ENCODE results near the gene NDUFB4. TPM values are rescaled to one million over a fixed set of nuclear protein-coding genes. Genes with fewer than 3 reads are reported as not detected.
A peak's percentile ranks its signal among the peaks of the same experiment; 100 is the strongest.

The NDUFB4 gene
- polyA plus RNA-seq, 1 donor (not counting 4 experiments of a cell fraction or from before 2014, with no cell fraction given) = 143 TPM

DNA sequence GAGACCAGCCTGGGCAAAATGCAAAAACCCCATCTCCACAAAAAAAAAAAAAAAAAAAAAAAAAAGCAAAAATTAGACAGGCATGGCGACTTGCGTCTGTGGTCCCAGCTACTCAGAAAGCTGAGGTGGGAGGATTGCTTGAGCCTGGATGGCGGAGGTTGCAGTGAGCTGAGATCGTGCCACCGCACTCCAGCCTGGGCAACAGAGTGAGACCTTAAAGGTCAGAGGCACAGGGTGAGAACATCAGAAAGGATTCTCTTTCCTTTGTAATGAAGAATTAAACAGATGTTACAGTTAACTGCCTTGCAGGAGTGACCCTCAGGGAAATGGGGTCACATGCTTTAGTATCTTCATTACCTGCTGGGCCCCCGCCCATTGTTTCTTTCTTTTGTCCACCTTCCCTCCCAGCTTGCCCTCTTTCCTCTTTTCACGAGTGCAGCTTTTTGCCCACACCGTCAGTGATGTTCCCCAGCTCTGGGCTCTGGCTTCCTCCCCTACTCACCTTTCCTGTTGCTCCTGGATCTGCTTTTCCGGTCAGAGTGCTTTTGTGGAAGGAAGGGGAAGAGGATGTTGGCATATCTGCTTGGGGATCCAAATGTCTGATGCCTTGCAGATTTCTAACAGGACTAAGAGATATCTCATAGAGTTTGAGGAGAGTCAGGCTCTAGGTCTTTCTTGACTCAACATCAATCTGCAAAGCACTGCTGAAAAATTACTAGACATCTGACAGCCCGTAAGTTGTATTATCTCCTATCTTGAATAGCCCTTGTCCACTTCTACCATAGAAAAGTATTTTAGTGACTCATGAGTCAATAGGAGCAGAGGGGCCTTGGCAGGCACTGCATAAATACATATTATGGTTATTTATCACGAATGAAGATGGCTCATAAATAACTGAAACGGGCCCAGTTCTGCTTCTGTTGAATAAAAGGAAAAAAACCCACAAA lies 35.6 kb upstream of the NDUFB4 start:
- Histone ChIP-seq H3K4me1 (ENCODE audit: control insufficient read depth, extremely low read depth, insufficient read depth, low read length) (peaks cover 12% of the 10 kb centered on the region), H2AFZ (ENCODE audit: control insufficient read depth, low read length) (no peak overlapping the region), H3K9me1 (ENCODE audit: control insufficient read depth, extremely low read depth, insufficient read depth, low read length) (no peaks in the 10 kb centered on the region), H3K36me3 (ENCODE audit: control insufficient read depth in 2 of 2, extremely low read depth in 1 of 2, insufficient read depth in 2 of 2, low read length in 2 of 2) (no peaks in the 10 kb centered on the region), H3K4me3 (ENCODE audit: control insufficient read depth in 2 of 3, extremely low read depth in 1 of 3, insufficient read depth in 2 of 3, low read depth in 1 of 3, low read length in 3 of 3) (no peak overlapping the region), H3K79me2 (ENCODE audit: control insufficient read depth, insufficient read depth, low read length) (no peaks in the 10 kb centered on the region), H4K20me1 (ENCODE audit: control insufficient read depth, extremely low read depth, insufficient read depth, low read length) (no peaks in the 10 kb centered on the region), H3K27me3 (ENCODE audit: control insufficient read depth, extremely low read depth, insufficient read depth, low read length) (no peaks in the 10 kb centered on the region), H3K9me3 (ENCODE audit: control insufficient read depth, low read depth, low read length) (no peaks in the 10 kb centered on the region), H3K4me2 (ENCODE audit: control insufficient read depth, extremely low read depth, insufficient read depth, low read depth, low read length) (no peak overlapping the region), H3K9ac (ENCODE audit: control insufficient read depth, extremely low read depth, insufficient read depth, low read length) (no peak overlapping the region), H3K27ac (ENCODE audit: control insufficient read depth, insufficient read depth, low read length) (no peak overlapping the region)
- TF ChIP-seq CTCF (optimal IDR thresholded peaks at IDR 0.05 in 1 of 3, IDR thresholded peaks at IDR 0.05 in 1 of 3, conservative IDR thresholded peaks at IDR 0.05 in 1 of 3; ENCODE audit: extremely low read depth in 1 of 3, insufficient read depth in 2 of 3, low read length in 3 of 3) (no peak), EZH2 (IDR thresholded peaks at IDR 0.05; ENCODE audit: low read length) (no peak)
- FAIRE-seq = no peak
- dilution Hi-C loops (cut with MboI; ENCODE audit: extremely low pct_ligation_motif_present, low sequenced_read_pairs) = no loop called here
- no peak for DNase-seq (ENCODE audit: low read depth, low spot score)

DNA sequence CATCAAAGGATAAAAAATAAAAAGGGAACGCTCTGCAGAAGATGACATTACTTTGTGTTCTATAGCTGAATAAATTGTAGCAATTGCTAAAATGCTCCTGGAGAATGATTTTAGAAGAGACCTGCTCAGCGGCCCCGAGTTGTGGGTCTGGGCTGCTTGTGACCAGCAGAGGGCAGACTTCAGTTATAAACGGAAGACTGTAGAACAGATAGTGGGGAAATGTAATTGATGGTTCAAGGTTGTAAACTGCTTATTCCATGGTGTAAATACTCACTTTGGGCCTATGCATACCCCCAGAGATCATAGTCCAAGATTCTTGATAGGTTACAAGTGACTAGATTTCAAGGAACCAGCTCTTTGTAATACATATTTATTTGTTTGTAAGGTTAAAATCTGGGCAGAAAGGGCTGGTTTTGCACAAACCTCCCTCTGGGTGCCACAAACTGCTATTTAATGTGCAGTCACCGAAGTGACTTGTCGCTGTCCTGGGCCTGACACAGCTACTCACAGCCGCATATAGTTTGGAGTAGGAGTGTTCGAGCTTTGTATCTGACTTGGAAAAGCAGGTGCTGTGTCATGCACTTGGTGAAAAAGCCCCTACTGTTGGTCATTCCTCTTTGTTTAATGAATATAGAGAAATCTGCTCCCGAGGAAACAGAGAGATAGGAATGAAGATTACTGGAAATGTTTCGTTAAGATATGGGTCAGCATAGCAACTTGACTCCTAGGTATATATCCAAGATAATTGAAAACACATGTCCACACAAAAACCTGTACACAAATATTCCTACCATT lies 34.7 kb upstream of the NDUFB4 start:
- H3K27ac ChIP-seq (ENCODE audit: control insufficient read depth, insufficient read depth, low read length) = no peak overlapping the region
- peak; percentile 26 for FAIRE-seq
- no peak overlapping the region for H3K4me3 ChIP-seq (ENCODE audit: control insufficient read depth in 2 of 3, extremely low read depth in 1 of 3, insufficient read depth in 2 of 3, low read depth in 1 of 3, low read length in 3 of 3)

More for the DNA sequence above, 34.7 kb upstream of the NDUFB4 start:
- Histone ChIP-seq H4K20me1 (ENCODE audit: control insufficient read depth, extremely low read depth, insufficient read depth, low read length) (no peaks in the 10 kb centered on the region), H3K27me3 (ENCODE audit: control insufficient read depth, extremely low read depth, insufficient read depth, low read length) (no peaks in the 10 kb centered on the region), H3K79me2 (ENCODE audit: control insufficient read depth, insufficient read depth, low read length) (no peaks in the 10 kb centered on the region), H3K4me2 (ENCODE audit: control insufficient read depth, extremely low read depth, insufficient read depth, low read depth, low read length) (no peak overlapping the region), H3K9ac (ENCODE audit: control insufficient read depth, extremely low read depth, insufficient read depth, low read length) (no peak overlapping the region), H3K9me3 (ENCODE audit: control insufficient read depth, low read depth, low read length) (no peaks in the 10 kb centered on the region), H3K9me1 (ENCODE audit: control insufficient read depth, extremely low read depth, insufficient read depth, low read length) (no peaks in the 10 kb centered on the region), H3K4me1 (ENCODE audit: control insufficient read depth, extremely low read depth, insufficient read depth, low read length) (peaks cover 12% of the 10 kb centered on the region), H2AFZ (ENCODE audit: control insufficient read depth, low read length) (no peak overlapping the region), H3K36me3 (ENCODE audit: control insufficient read depth in 2 of 2, extremely low read depth in 1 of 2, insufficient read depth in 2 of 2, low read length in 2 of 2) (no peaks in the 10 kb centered on the region)
- no peak for TF ChIP-seq EZH2 (IDR thresholded peaks at IDR 0.05; ENCODE audit: low read length)
- TF ChIP-seq CTCF (optimal IDR thresholded peaks at IDR 0.05 in 1 of 3, IDR thresholded peaks at IDR 0.05 in 1 of 3, conservative IDR thresholded peaks at IDR 0.05 in 1 of 3; ENCODE audit: extremely low read depth in 1 of 3, insufficient read depth in 2 of 3, low read length in 3 of 3) = peak; percentile 78 to 90 (median 78)
- DNase-seq (ENCODE audit: low read depth, low spot score) = no peak
- dilution Hi-C loops (cut with MboI; ENCODE audit: extremely low pct_ligation_motif_present, low sequenced_read_pairs) = no loop called here
